Hindlimb muscle (tissue), 1 donor: ENCODE data around the gene BTRC. TPM values are rescaled to one million over a fixed set of nuclear protein-coding genes. Genes with fewer than 3 reads are reported as not detected.
"Not testable (repeated sequence)": the region's sequence is repeated elsewhere in the genome, so short reads cannot be mapped to it uniquely, and the experiment has no call there.

ENCODE experiments used
- DNase-seq: peaks from one replicate; pipeline ENCODE4 v3.0.0-alpha.2; 2013
- polyA plus RNA-seq: library from polyadenylated mRNA; unstranded; fragments of 120-200 nt; gene quantifications from one replicate; pipeline ENCODE4 v1.2.1, GENCODE V29; 2013; ENCODE audit not compliant: insufficient read length

BTRC gene
- 29.5 TPM for polyA plus RNA-seq

DNA sequence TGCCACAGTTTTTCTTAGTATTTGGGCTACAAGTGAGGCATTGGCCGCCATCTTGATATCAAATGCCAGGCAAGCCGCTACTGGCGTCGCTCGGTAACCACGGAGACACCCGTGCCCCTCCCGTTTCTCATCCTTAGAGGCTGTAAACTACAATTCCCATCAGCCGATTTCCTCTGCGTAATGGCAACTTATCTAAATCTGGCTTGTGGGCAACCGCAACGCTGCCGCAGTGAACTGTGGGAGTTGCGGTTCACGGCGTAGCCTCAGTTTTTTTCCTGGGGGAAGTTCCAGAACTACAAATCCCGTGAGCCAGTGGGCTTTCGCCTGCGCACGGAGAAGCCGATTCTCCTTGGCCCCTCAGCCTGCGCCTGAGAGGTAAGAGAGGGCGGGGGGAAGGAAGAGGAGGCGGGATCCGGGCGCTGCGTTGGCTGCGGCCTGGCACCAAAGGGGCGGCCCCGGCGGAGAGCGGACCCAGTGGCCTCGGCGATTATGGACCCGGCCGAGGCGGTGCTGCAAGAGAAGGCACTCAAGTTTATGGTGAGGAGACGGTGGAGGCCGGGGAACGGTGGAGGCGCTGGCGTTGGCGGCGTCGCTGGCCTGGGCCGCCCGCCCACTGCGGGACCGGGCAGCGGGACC lies at the start of gene BTRC:
Gene BTRC (plus strand): TSS at position 474 of the 636 bp plus-strand sequence. CDS start 16 bp downstream, at position 490.
- DNase-seq, result peak; percentile 99

DNA sequence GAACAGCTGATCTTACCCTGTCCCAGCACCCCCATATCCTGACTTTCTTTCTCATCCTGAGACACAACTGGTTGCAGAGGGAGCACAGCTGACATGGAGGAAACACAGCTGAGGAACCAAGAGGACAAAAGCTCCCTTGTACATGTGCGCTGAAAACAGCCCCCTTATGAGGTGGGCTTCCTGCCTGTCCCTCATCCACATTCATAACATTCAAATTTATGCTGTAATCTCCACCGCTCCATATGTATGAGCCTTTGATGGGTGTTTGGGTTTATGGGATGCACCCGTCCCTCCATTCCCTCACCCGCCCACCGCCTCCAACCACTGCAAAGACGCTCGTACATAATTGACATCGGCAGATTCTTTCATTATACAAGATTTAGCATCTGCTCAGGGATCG lies 49.6 kb upstream of the BTRC start:
- DNase-seq, result no peak

DNA sequence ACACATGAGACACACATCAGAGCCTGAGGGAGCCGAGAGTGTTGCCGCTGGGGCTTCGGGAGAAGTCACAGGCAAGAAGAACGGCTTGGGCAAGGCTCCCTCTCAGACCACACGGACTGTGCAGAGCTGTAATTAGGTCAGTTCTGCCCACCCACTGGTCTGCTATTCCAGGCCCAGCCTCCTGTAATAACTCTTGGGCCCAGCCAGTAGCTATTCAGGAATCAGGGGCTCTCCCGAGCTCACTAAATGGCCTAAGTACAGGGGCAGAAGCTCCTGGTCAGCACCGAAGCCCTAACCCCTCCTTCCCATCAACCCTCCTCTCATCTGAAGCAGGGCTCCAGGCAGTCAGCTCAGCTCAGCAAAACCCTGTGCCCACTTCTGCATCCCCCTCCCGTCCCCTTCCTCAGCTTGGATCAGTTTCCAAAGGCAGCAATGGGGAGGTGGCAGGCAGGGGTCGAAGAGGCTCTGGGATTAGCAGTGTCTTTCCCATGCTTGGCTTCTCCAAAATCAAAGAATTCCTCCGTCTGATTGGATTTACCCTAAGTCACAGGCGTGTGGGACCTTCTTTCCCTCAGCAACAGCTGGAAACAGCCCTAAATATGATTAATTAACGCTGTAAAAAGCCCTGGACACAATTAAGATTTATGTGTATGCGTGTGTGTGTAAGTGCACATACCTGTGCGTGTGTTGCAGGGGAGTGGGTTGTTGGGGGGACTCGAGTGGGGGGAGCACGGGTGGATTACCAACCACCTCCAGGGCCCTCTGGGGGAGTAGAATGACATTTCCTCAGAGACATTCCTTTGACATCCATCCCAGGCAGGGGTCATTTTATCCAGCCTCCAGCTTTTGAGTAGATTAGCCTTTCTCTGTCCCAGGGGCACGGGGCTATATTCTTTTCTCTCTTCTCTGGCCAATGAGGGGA lies 48.4 kb upstream of the BTRC start:
- no peak for DNase-seq

DNA sequence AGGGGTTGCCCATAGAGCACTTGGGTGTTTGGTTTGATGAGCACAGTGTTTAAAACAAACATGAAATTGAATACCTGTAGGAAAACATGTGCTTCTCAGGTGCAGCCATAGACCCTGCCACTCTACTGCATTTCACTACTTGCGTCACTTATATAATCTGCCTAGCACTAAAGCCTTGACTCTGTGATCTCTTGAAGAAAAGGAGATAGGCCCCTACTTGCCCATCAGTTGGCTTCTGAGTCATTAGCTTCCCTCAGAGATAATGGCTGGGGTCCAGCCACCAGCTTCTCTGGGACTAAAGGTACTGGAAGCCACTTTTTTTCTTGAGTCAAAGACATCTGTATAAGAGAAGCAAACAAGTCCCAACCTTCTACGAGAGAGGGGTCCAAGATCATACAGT lies 45.9 kb upstream of the BTRC start:
- no peak for DNase-seq

DNA sequence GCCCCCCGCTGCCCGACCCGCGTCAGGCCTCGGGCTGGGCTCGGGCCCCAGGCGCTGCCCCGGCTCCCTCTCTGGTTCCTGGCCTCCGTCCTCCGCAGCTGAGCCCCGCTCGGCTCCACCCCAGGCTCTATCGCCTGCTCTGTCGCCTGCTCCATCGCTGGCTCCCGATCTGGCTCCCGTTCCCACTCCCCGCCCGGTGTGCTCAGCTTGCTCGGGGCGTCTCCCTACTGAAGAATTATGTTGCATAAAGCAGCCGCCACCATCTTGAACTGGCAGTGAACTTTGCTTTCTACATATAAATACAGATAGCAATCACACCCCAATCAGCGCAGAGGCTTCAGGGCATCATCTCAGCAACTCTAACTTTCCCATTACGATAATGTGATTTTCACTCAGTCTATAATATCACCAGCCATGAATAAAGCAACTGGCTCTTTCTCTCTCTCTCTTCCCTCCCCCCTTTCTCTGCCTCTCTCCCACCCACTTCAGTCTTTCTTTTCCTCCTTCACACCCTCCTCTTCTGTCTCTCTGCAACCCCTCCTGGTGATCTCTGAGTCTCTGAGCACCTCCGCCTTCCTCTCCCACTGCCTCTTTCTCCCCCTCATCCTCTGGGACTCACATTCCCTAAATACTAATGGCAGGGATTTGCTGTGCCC lies 43.3 kb upstream of the BTRC start:
- DNase-seq, result no peak

DNA sequence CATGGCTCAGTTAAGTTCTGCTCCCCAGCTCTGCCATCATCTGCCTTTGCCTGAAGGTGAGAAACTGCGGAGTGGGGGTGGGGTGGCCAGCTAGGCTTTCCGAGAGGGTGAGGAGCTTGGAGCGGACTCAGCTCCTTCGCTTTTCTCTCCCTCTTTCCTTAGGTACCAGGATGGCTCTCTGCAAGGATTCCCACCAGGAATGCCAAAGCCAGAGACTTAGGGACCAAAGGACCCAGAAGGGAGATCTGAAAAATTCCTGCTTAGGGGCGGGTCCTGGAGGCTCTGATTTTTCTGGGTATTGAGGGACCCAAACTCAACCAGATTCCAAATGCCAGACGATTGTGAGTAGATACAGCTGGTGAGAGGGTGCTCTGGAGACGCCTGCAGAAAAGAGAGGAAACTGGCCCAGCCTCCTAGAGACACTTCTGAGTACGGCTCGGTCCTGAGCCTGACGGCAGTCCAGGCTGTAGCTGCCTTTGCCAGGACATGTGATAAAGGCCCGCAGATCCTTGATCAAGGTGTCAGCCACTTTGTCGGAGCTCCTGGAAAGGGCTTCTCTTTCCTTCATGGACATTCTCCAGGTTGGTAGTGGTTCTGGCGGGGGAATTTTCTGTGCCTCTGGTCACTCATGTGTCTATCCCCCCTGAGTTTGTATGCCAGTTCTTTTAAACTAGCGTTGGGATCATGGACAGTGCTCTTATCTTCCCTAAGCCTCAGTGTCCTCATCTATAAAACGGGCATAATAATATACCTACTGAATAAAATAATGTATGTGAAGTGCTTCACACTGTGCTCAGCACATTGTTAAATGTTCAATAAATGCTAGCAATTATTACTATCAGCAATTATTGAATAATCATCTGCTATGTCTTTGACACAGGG lies 42.5 kb upstream of the BTRC start:
- DNase-seq, result no peak

DNA sequence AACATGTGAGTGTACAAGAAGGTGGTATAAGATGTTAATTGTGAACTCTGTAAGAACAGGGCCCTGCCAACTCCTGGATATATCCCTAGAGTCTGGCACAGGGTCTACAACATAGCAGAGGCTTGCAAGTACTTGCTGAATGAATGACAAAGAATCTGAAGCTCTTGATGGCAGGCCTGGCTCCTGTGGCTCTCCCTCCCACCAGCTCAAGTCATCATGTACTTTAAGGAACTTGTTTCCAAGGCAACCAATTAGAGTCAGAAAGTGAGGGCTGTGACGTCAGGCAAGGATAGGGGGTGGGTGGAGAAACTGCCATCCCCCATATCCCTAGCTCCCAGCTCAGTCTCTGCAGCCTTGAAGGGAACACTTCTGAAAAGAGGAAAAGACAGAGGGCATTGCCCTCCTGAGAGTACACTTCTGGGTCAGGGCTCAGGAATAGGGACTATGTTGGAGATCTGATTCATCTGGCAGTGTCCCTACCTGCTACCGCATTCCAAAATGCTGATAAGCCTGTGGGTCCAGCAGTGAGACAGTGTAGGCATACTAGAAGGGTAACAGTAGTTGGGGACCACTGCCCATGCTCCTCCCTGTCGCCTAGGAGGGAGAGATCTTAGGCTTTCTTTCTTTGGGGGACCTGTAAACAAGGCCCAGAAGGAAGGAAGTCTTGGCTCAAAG lies 34.6 kb upstream of the BTRC start:
- DNase-seq, result no peak

DNA sequence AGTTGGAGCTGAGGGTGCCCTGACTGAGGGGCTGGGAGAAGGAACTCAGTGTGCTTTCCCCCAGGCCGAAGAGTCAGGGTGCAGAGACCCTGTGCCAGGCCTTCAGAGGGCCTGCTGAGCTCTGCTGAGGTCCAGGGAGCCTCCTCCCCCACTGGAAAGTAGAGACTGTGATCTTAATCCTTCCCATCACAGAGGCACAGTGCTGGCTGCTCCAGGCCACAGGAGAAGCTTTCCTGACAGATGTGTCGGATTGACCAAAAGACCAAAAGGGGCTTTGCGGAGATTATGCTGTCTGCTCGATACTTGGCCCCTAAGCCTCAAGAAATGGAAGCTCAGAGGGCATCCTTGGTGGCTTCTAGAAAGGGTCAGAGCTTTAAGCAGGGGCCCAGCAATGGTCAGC lies 32.9 kb upstream of the BTRC start:
- DNase-seq, result no peak

DNA sequence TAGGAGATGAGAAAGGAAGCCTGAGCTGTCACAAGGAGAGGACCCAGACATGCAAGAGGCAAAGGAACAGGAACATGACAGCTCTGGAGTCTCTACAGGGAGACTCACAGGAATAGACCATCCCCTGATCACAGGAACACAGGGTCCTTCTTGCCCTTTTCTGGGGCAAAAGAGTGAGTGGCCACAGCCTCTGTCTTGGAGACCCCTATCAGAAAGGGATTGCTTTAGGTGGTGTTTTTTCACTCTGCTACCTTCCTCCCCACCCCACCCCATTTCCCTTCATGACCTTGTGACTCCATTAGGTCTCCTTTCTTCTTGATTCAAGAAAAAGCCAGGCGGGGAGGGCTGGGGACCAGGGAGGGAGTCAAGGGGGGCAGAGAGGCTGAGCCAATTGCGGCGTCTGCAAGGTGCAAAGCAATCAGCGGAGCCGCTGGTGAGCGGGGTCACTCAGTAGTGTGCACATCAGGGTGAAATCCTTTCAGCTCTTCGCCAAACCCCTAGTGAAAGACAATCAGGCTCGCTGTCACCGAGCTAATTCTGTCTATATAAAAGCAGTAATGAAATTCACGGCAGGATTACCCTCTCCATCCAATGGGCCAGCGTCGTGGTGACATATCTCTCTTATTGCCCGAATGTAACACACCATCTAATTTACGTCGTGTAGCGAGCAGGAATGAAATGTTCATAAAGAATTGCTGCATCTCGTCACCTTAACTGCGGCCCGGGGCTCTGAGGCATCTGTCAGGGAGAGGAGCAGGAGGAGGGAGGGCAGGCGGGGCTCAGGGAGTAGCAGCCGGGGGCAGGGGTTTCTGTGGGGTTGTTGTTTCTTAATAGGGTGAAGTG lies 31.5 kb upstream of the BTRC start:
- DNase-seq, result no peak

DNA sequence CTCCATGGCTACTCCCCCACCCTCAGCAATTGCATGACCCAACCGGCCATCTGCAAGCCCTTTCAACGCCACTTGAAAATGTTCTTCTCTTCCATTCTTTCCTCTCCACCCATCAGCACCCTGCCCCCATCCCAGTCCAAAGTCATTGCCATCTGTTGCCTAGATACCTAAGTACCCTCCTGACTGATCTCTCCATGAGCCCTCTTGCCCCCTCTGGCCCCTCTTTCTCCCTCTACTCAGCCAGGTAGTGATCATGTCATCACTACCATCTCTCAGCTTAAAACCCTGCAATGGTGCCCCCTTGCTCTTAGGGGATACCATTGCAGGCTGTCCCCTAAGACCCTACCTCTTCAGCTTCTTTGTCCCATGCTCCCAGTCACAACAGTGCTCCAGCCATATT lies 30.5 kb upstream of the BTRC start:
- no peak for DNase-seq

DNA sequence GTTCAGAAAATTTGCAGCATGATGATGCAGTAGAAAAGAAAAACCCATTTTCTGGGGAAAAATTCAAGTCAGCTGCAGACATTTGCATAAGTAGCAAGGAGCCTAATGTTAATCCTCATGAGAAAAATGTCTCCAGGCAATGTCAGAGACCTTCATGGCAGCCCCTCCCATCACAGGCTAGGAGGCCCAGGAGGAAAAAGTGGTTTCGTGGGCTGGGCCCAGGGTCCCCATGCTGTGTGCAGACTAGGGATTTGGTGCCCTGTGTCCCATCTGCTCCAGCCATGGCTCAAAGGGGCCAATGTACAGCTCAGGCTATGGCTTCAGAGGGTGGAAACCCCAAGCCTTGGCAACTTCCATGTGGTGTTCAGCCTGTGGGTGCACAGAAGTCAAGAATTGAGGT lies 26.5 kb upstream of the BTRC start:
- not testable (repeated sequence) for DNase-seq

DNA sequence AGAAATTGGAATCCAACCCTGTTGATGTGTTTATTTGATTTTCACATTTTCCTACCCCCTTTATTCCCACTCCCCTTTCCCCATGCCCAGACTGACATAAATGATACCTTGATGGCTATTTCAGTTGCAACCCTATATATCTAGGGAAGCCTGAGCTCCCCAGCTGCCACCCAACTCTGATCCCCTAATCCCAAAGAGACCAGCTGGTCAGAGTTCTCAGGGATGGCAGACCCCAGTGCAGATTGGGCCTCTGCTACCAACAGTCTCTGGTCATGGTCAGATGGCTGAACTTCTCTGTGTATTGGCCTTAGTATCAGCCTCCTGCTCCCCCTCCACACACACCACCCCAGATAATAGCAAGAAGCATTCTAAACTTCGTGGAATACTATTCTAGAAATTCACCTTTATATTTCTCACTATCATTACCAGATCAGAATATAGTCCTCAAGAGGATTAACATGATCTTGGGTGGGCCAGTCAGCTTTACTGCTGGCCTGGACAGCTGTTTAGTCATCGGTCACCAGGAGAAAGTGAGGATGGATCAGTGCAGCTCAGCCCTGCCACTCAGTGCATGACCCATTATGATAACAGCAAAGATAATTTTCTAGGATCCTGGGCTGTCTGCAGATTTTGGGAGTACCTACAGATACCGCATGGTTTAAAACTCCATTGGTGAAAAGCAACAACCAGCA lies 24.5 kb upstream of the BTRC start:
- DNase-seq, result no peak

DNA sequence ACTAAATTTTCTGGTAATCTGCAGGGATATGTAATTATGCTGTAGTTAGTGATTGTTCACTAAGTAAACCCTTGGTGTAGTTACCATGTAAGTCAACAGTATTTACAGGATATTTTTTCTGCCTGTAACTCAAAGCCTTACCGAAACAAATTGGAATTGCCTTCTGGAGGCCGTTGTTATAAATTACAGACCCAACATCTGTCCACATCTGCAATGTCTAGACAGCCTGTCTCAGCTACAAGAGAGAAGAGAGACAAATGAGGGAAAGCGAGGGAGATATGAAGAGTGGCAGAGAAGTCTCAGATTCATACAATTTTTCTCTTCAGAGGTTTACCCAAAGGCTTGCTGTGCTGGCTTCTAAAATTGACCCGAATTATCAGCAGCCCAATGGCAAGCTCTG lies 23.7 kb upstream of the BTRC start:
- DNase-seq, result no peak

DNA sequence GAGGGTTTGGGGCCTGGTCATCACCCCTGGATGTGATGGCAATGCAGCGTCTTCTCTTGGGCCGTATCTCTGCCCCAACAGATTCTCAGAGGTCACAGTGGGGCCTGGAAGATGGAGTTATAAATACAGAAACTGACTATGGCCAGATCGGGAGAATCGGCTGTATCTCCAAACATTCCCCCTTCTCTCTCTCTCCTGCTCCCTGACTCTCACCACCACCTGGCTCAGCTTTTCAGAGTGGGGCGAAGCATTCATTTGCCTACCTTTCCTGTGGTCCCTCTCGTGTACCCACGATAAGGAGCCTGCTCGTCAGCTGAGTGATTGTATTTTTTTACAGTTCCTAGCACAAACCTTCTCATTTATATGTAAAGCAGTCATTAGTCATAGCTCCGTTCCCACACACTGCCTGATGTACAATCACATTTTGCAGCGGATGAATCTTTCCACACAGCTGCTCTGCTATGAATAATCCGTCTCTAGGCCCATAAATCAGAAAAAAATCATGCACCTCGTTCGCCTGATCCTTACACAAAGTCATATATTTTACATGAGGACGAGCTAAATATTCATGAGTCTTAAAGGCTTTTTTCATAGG lies 23.2 kb upstream of the BTRC start:
- DNase-seq, result no peak

DNA sequence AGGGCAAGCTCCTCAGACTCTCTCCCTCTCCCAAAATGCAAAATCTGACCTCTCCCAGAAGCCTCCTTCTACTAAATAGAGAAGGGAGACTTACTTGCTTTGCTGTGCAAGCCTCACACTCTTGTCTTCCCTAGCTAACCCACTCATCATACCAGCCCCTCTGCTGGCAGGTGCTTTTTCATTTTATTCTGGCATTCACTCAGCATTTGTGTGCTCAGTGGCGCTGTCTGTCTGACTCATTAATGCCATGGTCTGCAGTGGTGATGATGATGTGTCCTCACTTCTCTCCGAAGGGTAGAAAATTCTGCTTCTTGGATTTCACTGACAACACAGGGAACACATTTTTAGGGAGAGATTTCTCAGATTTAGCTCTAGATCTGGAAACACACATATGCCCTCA lies 22.0 kb upstream of the BTRC start:
- DNase-seq, result no peak

DNA sequence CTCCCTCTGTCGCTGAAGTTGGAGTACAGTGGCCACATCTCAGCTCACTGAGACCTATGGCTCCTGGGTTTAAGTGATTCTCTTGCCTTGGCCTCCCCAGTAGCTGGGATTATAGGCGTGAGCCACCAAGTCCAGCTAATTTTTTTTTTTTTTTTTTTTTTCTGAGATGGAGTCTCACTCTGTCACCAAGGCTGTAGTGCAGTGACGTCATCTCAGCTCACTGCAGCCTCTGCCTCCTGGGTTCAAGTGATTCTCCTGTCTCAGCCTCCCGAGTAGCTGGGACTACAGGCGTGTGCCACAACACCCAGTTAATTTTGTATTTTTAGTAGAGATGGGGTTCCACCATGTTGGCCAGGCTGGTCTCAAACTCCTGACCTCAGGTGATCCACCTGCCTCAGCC lies 19.7 kb upstream of the BTRC start:
- DNase-seq, result not testable (repeated sequence)

DNA sequence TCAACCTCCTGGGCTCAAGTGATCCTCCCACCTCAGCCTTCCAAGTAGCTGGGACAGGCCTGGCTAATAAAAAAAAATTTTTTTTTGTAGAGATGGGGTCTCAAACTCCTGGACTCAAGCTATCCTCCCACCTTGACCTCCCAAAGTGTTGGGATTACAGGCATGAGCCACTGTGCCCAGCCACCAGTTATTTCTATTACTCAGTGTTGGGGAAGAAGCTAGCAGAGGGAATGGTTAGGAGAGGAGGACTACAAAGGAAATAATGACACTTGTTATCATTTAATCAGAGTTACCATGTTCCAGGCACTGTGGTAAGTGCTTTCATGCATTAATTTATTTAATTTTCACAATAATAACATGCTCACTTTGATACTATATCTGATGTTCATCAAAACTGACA lies 17.6 kb upstream of the BTRC start:
- DNase-seq, result no peak

DNA sequence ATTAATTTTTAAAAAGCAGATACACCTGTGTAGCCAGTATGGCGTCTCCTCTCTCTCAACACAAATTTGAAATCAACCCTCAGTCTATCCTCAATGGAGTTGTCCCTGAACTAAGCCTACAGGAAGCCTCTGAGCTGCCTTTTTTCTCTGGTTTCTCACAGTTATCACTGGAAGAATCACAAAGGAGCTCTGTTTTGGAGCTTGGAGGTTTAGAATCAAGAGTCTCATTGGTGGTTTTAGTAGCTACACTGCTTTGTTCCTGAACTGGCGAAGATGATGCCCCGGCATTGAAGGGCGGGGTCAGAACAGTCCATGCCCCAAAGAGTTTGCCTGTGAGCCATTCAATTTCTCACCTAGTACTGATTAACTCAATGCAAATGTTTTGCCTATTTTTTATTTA lies 16.1 kb upstream of the BTRC start:
- DNase-seq, result no peak

DNA sequence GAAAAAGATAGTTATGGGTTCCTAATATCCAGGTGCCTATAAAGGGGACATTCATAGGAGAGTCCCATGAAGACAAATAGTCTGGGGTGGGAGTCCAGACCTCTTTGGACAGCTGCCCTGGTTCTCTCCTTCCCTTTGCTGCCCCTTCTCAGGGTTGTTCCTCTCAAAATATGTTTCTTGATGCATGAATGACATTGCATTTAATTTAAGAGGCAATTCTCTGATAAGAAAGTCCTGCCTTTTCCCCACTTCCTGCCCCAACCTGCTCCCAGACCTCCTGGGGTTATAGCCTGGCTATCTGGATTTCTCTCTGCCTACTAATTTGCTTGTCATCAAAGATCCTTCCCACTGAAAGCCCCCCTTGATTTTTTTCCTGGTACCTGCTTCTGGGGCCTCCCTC lies 12.5 kb upstream of the BTRC start:
- DNase-seq, result no peak

DNA sequence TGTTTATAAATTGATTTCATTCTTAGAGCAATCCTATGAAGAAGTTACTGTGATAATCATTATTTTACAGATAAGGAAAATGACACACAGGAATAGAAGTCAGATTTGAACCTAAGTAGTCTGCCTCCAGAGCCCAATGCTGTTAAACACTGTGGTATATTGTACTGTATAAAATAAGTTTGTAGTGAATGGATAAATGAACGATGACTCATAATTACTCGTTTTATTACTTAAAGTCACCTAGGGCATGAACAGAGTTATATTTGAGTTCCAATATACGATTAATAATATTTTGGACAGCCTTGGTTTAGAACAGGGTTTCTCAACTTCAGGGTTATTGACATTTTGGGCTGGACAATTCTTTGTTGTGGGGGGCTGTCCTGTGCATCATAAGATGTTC lies 7.8 kb upstream of the BTRC start:
- no peak for DNase-seq
